Neural crest cell (in vitro differentiated cells): ENCODE measurements around the gene SPRED3. TPM values are rescaled to one million over a fixed set of nuclear protein-coding genes. Genes with fewer than 3 reads are reported as not detected.
"Not testable (repeated sequence)": the region's sequence is repeated elsewhere in the genome, so short reads cannot be mapped to it uniquely, and the experiment has no call there.

Experiments
- DNase-seq: peaks from one replicate; pipeline ENCODE4 v3.0.0; 2021; ENCODE audit warnings: low read depth, mixed read lengths, low spot score
- H3K27ac Mint-ChIP-seq: one replicate; pipeline ENCODE4 v1.8.0; 2021; ENCODE audit warnings: mild to moderate bottlenecking, mixed read lengths; ENCODE audit not compliant: unreplicated experiment
- H3K27me3 Mint-ChIP-seq: 2 replicates; pipeline ENCODE4 v1.8.0; 2021; ENCODE audit warnings: low read depth, mild to moderate bottlenecking, mixed read lengths
- H3K36me3 Mint-ChIP-seq: 2 replicates; pipeline ENCODE4 v1.8.0; 2021; ENCODE audit warnings: low read depth, mild to moderate bottlenecking, mixed read lengths
- H3K4me1 Mint-ChIP-seq: 2 replicates; pipeline ENCODE4 v1.8.0; 2021; ENCODE audit warnings: mixed read lengths
- H3K4me3 Mint-ChIP-seq: one replicate; pipeline ENCODE4 v1.8.0; 2021; ENCODE audit warnings: mild to moderate bottlenecking, mixed read lengths
- H3K9me3 Mint-ChIP-seq: 2 replicates; pipeline ENCODE4 v1.8.0; 2021; ENCODE audit warnings: mixed read lengths
- total RNA-seq: library from RNA; stranded (reverse); gene quantifications from 2 replicates; pipeline ENCODE4 v1.2.1, GENCODE V29; 2021
- TF ChIP-seq, protein P1 (sequence below): fragments of 200-600 bp; sonication (generic); conservative IDR thresholded peaks from 2 replicates; pipeline ENCODE4 v1.5.0; 2021; ENCODE audit warnings: antibody characterized with exemption, mild to moderate bottlenecking

Gene SPRED3
- total RNA-seq, 1 donor from 2014 or later: 12.0 TPM

DNA sequence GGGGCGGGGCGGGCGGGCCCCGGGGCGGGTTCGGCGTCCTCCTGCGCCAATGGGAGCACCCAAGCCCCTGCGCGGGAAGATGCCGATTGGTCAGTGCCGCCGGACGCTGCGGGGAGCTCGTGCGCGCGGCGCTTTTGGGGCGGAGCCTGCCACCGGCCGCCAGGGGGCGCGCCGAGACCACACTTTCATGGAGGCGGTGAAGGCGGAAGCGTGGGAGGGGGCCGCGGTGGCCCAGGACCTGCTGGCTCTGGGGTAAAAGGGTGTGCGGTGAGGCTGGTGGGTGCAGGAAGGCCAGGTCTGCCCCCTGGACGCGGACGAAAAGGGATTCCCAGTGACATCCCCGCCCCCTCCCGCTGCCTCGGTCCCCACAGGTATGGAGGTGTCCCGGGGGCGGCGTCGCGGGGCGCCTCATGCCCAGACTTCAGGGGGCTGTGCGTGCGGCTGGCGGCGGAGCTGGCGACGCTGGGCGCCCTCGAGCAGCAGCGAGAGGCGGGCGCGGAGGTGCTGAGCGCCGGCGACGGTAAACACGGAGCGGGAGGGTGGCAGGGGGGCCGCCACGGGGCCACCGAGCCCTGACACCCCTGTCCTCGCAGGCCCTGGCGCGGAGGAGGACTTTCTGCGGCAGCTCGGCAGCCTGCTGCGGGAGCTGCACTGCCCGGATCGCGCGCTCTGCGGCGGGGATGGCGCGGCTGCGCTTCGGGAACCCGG lies 14.6 kb downstream of the SPRED3 start, which contains the start of gene FAM98C:
FAM98C (plus strand) TSS at position 127 of the 708 bp plus-strand sequence; CDS start at position 188, 61 bp downstream.
- H3K4me3 Mint-ChIP-seq: peak within 1 kb of the TSS; percentile 86
- no peaks in the 10 kb centered on the region for H3K36me3 Mint-ChIP-seq
- no peak within 1 kb of the TSS for H3K27ac Mint-ChIP-seq
- DNase-seq: peak; percentile 99
- peaks cover 9% of the 10 kb centered on the region for H3K27me3 Mint-ChIP-seq
- TF ChIP-seq, protein P1, sequence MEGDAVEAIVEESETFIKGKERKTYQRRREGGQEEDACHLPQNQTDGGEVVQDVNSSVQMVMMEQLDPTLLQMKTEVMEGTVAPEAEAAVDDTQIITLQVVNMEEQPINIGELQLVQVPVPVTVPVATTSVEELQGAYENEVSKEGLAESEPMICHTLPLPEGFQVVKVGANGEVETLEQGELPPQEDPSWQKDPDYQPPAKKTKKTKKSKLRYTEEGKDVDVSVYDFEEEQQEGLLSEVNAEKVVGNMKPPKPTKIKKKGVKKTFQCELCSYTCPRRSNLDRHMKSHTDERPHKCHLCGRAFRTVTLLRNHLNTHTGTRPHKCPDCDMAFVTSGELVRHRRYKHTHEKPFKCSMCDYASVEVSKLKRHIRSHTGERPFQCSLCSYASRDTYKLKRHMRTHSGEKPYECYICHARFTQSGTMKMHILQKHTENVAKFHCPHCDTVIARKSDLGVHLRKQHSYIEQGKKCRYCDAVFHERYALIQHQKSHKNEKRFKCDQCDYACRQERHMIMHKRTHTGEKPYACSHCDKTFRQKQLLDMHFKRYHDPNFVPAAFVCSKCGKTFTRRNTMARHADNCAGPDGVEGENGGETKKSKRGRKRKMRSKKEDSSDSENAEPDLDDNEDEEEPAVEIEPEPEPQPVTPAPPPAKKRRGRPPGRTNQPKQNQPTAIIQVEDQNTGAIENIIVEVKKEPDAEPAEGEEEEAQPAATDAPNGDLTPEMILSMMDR: peak; percentile 100
- no peaks in the 10 kb centered on the region for H3K9me3 Mint-ChIP-seq
- peaks cover 4% of the 10 kb centered on the region for H3K4me1 Mint-ChIP-seq

DNA sequence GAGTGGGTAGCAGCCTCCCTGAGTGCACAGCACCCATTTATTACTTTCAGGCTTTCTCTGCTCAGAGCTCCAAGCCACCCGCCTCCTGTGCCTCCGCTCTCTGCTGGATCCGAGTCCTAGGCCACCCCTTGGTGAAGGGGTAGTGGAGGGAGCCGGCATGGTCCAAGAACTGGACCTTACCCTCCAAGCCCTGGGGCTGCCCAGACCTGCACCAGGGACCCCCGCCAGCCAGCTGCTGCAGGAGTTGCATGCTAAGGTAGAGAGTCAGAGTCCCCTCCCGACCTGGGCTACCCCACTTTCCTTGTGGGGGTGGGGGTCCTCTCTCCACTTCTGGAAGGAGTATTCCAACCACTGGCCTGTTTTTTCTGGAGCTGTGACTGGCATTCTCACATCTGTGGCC lies 16.4 kb downstream of the SPRED3 start:
- DNase-seq: no peak
- Mint-ChIP-seq H3K27ac (no peak overlapping the region), H3K4me3 (peak overlapping the region; percentile 59), H3K36me3 (no peaks in the 10 kb centered on the region), H3K9me3 (no peaks in the 10 kb centered on the region), H3K4me1 (peaks cover 4% of the 10 kb centered on the region), H3K27me3 (peaks cover 5% of the 10 kb centered on the region)
- TF ChIP-seq, protein P1: no peak

DNA sequence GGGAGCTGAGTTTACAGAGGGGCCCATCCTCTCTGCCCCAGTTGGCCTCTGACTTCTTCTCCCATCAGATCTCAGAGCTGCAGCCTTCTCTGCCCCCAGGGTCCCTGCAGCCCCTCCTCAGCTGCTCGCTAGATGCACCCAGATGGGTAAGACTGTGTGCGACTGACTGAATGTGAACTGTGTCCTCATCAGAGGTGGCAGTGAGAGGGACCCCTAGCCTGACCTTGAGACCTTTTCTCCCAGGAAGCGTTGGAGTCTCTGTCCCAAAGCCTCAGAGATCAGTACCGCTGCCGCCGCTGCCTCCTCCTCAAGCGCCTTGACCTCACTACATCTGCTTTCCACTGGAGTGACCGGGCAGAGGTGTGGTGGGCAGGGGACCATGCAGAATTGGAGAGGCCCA lies 16.8 kb downstream of the SPRED3 start:
- DNase-seq: no peak
- Mint-ChIP-seq H3K4me3 (peak overlapping the region; percentile 59), H3K27ac (no peak overlapping the region), H3K9me3 (no peaks in the 10 kb centered on the region), H3K27me3 (peaks cover 3% of the 10 kb centered on the region), H3K4me1 (peaks cover 4% of the 10 kb centered on the region), H3K36me3 (no peaks in the 10 kb centered on the region)
- TF ChIP-seq, protein P1: no peak

DNA sequence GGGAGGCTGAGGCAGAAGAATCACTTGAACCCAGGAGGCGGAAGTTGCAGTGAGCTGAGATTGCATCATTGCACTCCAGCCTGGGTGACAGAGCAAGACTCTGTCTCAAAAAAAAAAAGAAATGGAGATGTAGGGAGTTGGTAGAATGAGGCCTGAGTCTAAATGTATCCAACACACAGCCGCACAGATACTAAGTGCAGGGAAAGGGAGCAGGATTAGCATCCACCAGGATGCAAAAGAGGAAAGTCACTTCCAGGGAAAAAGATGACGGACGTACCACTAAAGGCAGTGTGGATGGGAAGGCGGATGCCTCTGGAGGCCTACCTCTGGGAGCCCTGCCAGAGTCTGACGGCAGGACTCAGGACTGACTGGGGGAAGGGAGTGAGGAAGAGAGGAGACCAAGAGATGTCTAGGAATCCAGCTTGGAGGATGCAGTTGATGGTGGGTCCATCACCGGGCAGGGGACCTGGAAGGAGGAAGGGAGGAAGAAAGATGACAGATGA lies 21.2 kb downstream of the SPRED3 start:
- DNase-seq: no peak
- Mint-ChIP-seq H3K27me3 (no peaks in the 10 kb centered on the region), H3K27ac (no peak overlapping the region), H3K4me3 (no peak overlapping the region), H3K9me3 (no peaks in the 10 kb centered on the region), H3K36me3 (no peaks in the 10 kb centered on the region), H3K4me1 (no peaks in the 10 kb centered on the region)
- TF ChIP-seq, protein P1: no peak

DNA sequence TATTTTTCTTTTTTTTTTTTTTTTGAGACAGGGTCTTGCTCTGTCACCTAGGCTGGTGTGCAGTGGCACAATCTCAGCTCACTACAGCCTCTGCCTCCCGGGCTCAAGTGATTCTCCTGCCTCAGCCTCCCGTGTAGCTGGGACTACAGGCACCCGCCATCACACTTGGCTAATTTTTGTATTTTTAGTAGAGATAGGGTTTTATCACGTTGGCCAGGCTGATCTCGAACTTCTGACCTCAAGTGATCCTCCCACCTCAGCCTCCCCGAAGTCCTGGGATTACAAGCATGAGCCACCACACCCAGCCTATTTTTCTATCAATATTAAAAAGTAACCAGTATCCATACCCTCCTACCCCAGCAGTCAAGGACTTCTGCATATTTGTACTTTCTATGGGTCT lies 21.9 kb downstream of the SPRED3 start:
- not testable (repeated sequence) for H3K36me3 Mint-ChIP-seq, DNase-seq, H3K4me1 Mint-ChIP-seq, H3K4me3 Mint-ChIP-seq, H3K27me3 Mint-ChIP-seq, H3K27ac Mint-ChIP-seq, H3K9me3 Mint-ChIP-seq

DNA sequence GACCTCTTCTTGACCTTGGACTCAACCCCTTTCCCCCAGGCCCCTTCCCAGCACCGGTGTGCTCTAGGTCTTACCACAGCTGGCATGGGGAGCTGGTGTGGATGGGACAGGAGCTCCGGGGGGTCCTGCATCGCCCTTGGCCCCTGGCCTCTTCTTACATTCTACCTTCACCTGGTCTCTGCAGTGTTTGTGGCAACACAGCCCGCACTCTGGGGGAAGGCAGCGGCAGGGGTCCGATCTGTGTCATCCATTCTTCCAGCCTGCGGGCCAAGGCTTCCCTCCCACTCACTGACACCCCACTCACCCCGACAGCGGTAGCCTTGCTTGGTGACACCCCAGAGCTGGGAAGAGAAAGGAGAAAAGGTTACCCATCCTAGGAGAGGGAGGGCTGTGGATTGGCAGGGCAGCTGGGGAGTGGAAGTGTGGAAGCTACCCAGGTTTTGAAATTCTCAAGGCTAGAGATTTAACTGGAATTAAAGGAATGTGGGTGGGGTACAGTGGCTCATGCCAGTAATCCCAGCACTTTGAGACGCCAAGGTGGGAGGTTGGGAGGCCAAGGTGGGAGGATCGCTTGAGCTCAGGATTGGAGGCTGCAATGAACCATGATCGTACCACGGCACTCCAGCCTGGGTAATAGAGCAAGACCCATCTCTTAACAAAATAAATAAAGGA lies 22.7 kb downstream of the SPRED3 start:
- Mint-ChIP-seq H3K4me3 (no peak overlapping the region), H3K9me3 (no peaks in the 10 kb centered on the region)
- no peak for DNase-seq

DNA sequence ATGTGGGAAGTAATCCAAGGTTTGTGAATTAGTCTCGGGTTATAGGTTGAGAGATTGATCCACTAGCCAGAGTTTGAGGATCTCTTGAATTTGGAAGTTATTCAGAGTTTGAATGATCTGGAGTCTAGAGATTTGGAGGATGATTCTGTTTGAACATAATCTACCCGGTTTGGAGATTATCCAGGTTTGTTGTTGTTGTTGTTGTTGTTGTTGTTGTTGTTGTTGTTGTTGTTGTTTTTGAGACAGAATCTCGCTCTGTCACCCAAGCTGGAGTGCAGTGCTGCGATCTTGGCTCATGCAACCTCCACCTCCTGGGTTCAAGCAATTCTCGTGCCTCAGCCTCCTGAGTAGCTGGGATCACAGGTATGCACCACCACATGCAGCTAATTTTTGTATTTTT lies 23.4 kb downstream of the SPRED3 start:
- not testable (repeated sequence) for DNase-seq, H3K9me3 Mint-ChIP-seq, H3K36me3 Mint-ChIP-seq, H3K4me1 Mint-ChIP-seq, H3K27me3 Mint-ChIP-seq, H3K4me3 Mint-ChIP-seq
- peak overlapping the region; percentile 27 for H3K27ac Mint-ChIP-seq

More for the DNA sequence above, 22.7 kb downstream of the SPRED3 start:
- Mint-ChIP-seq H3K36me3 (no peaks in the 10 kb centered on the region), H3K27ac (no peak overlapping the region), H3K27me3 (no peaks in the 10 kb centered on the region), H3K4me1 (no peaks in the 10 kb centered on the region)
- TF ChIP-seq, protein P1: no peak
